WTC11 (cell line): ENCODE measurements around the gene MRPL37. TPM values are rescaled to one million over a fixed set of nuclear protein-coding genes. Genes with fewer than 3 reads are reported as not detected.

Experiments used
- ATAC-seq: fragments of 200-7000 bp; cut with Tn5 transposase; 2 replicates; pipeline ENCODE4 v1.10.0; 2021; ENCODE audit warnings: mild to moderate bottlenecking, moderate library complexity
- CTCF ChIA-PET: fragments of 300-600 bp; sonication (Branson Sonifier 250); formaldehyde crosslinking; loops from one replicate; lab custom pipeline; 2021; ENCODE audit warnings: antibody characterized with exemption; lab: Charles Lee
- POLR2A ChIA-PET: fragments of 350-600 bp; sonication (Branson Sonifier 250); formaldehyde crosslinking; loops from one replicate; lab custom pipeline; 2021; ENCODE audit warnings: antibody characterized with exemption; lab: Charles Lee
- DNase-seq: peaks from one replicate; pipeline ENCODE4 v3.0.0; 2021; ENCODE audit warnings: low spot score
- H3K27ac Mint-ChIP-seq: 2 replicates; pipeline ENCODE4 v1.8.0; 2021; ENCODE audit warnings: mixed read lengths
- H3K27me3 Mint-ChIP-seq: 2 replicates; pipeline ENCODE4 v1.8.0; 2021; ENCODE audit warnings: low read depth, mild to moderate bottlenecking, moderate library complexity, mixed read lengths
- H3K36me3 Mint-ChIP-seq: 2 replicates; pipeline ENCODE4 v1.8.0; 2021; ENCODE audit warnings: mixed read lengths
- H3K4me1 Mint-ChIP-seq: 2 replicates; pipeline ENCODE4 v1.8.0; 2022; ENCODE audit warnings: mixed read lengths
- H3K4me3 Mint-ChIP-seq: 2 replicates; pipeline ENCODE4 v1.8.0; 2021; ENCODE audit warnings: mild to moderate bottlenecking, moderate library complexity, mixed read lengths
- H3K9me3 Mint-ChIP-seq: 2 replicates; pipeline ENCODE4 v1.8.0; 2021; ENCODE audit warnings: mixed read lengths
- ATF1 ChIP-seq: sonication (generic); formaldehyde crosslinking; IDR thresholded peaks from 2 replicates; pipeline ENCODE4 v1.8.1; 2023; ENCODE audit warnings: mild to moderate bottlenecking, moderate library complexity, missing genetic modification reagents
- CREM ChIP-seq: sonication (generic); formaldehyde crosslinking; IDR thresholded peaks from 2 replicates; pipeline ENCODE4 v1.8.1; 2022; ENCODE audit warnings: mild to moderate bottlenecking, missing genetic modification reagents, moderate library complexity
- ELF4 ChIP-seq: sonication (generic); formaldehyde crosslinking; IDR thresholded peaks from 2 replicates; pipeline ENCODE4 v1.8.1; 2022; ENCODE audit warnings: low read depth, mild to moderate bottlenecking, moderate library complexity, missing genetic modification reagents
- ETV6 ChIP-seq: sonication (generic); formaldehyde crosslinking; IDR thresholded peaks from 2 replicates; pipeline ENCODE4 v1.8.1; 2022; ENCODE audit warnings: mild to moderate bottlenecking, missing genetic modification reagents
- JAZF1 ChIP-seq: fragments of 250-450 bp; sonication (Bioruptor Pico); IDR thresholded peaks from 2 replicates; pipeline ENCODE4 v1.9.0; 2021; ENCODE audit warnings: moderate library complexity, mild to moderate bottlenecking, inconsistent platforms
- NFE2L1 ChIP-seq: sonication (generic); formaldehyde crosslinking; IDR thresholded peaks from 2 replicates; pipeline ENCODE4 v1.8.1; 2023; ENCODE audit warnings: missing genetic modification reagents
- NR1H2 ChIP-seq: sonication (generic); formaldehyde crosslinking; IDR thresholded peaks from 2 replicates; pipeline ENCODE4 v1.9.0; 2021; ENCODE audit warnings: mild to moderate bottlenecking, moderate library complexity, missing genetic modification reagents
- OVOL2 ChIP-seq: fragments of 250-450 bp; sonication (Bioruptor Pico); IDR thresholded peaks from 2 replicates; pipeline ENCODE4 v1.9.0; 2021; ENCODE audit warnings: mild to moderate bottlenecking, borderline replicate concordance
- PRRX2 ChIP-seq: fragments of 250-450 bp; sonication (Bioruptor Pico); IDR thresholded peaks from 2 replicates; pipeline ENCODE4 v1.8.0; 2021; ENCODE audit warnings: mild to moderate bottlenecking
- TCF7 ChIP-seq: sonication (generic); formaldehyde crosslinking; IDR thresholded peaks from 2 replicates; pipeline ENCODE4 v1.8.0; 2022; ENCODE audit warnings: mild to moderate bottlenecking, low read depth, missing genetic modification reagents, moderate library complexity
- TEAD1 ChIP-seq: sonication (generic); formaldehyde crosslinking; IDR thresholded peaks from 2 replicates; pipeline ENCODE4 v1.8.0; 2022; ENCODE audit warnings: mild to moderate bottlenecking, missing genetic modification reagents
- TEAD4 ChIP-seq: sonication (generic); formaldehyde crosslinking; IDR thresholded peaks from 2 replicates; pipeline ENCODE4 v1.8.0; 2022; ENCODE audit warnings: mild to moderate bottlenecking, missing genetic modification reagents
- total RNA-seq: library from RNA; stranded (reverse); gene quantifications from 3 replicates; pipeline ENCODE4 v1.2.3, GENCODE V29; 2021
- TF ChIP-seq, protein P1 (sequence below): sonication (generic); formaldehyde crosslinking; IDR thresholded peaks from 2 replicates; pipeline ENCODE4 v1.8.1; 2022; ENCODE audit warnings: mild to moderate bottlenecking, moderate library complexity, missing genetic modification reagents
- TF ChIP-seq, protein P2 (sequence below): sonication (generic); formaldehyde crosslinking; IDR thresholded peaks from 2 replicates; pipeline ENCODE4 v1.8.1; 2023; ENCODE audit warnings: mild to moderate bottlenecking, missing genetic modification reagents
- TF ChIP-seq, protein P3 (sequence below): sonication (generic); formaldehyde crosslinking; IDR thresholded peaks from 2 replicates; pipeline ENCODE4 v1.8.0; 2022; ENCODE audit warnings: mild to moderate bottlenecking, missing genetic modification reagents
- TF ChIP-seq, protein P4 (sequence below): fragments of 250-450 bp; sonication (Bioruptor Pico); IDR thresholded peaks from 2 replicates; pipeline ENCODE4 v1.8.0; 2021; ENCODE audit warnings: mild to moderate bottlenecking
- TF ChIP-seq, protein P5 (sequence below): sonication (generic); formaldehyde crosslinking; IDR thresholded peaks from 2 replicates; pipeline ENCODE4 v1.8.1; 2022; ENCODE audit warnings: missing genetic modification reagents, borderline replicate concordance
- TF ChIP-seq, protein P6 (sequence below): fragments of 250-450 bp; sonication (Bioruptor Pico); IDR thresholded peaks from 2 replicates; pipeline ENCODE4 v1.9.0; 2021; ENCODE audit warnings: mild to moderate bottlenecking
- TF ChIP-seq, protein P7 (sequence below): fragments of 250-450 bp; sonication (Bioruptor Pico); IDR thresholded peaks from 2 replicates; pipeline ENCODE4 v2.1.2; 2022; ENCODE audit warnings: mild to moderate bottlenecking, moderate library complexity

The MRPL37 gene
- total RNA-seq, 1 experiment from 2014 or later: 143 TPM

DNA sequence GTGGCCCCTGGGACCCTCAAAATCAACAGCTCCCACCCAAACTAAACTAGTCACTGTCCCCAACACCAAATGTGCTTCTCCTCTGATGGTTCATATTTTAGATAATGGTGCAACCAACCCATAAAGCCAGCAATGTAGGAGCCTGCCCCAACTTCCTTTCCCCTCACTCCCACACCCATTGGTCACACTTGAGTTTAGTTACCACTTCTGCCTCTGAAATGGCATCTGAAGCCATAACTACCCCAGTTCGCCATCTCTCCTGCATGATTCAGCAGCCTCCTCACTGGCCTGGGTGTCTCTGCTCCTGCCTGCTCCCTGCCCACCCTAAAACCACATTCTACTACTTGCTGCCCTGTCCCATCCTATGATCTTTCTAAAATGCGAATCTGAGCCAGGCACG, 43.8 kb upstream of the MRPL37 start (continued):
- TF ChIP-seq, protein P1, sequence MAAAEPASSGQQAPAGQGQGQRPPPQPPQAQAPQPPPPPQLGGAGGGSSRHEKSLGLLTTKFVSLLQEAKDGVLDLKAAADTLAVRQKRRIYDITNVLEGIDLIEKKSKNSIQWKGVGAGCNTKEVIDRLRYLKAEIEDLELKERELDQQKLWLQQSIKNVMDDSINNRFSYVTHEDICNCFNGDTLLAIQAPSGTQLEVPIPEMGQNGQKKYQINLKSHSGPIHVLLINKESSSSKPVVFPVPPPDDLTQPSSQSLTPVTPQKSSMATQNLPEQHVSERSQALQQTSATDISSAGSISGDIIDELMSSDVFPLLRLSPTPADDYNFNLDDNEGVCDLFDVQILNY (CRISPR knock-in tag): no peak
- no peak for TF ChIP-seq TEAD1
- TF ChIP-seq CREM (CRISPR knock-in tag): no peak
- no peak for TF ChIP-seq ELF4 (CRISPR knock-in tag)
- no peak for TF ChIP-seq PRRX2 (CRISPR knock-in tag)
- TF ChIP-seq ETV6 (CRISPR knock-in tag): no peak
- TF ChIP-seq, protein P2, sequence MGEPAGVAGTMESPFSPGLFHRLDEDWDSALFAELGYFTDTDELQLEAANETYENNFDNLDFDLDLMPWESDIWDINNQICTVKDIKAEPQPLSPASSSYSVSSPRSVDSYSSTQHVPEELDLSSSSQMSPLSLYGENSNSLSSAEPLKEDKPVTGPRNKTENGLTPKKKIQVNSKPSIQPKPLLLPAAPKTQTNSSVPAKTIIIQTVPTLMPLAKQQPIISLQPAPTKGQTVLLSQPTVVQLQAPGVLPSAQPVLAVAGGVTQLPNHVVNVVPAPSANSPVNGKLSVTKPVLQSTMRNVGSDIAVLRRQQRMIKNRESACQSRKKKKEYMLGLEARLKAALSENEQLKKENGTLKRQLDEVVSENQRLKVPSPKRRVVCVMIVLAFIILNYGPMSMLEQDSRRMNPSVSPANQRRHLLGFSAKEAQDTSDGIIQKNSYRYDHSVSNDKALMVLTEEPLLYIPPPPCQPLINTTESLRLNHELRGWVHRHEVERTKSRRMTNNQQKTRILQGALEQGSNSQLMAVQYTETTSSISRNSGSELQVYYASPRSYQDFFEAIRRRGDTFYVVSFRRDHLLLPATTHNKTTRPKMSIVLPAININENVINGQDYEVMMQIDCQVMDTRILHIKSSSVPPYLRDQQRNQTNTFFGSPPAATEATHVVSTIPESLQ: no peak

DNA sequence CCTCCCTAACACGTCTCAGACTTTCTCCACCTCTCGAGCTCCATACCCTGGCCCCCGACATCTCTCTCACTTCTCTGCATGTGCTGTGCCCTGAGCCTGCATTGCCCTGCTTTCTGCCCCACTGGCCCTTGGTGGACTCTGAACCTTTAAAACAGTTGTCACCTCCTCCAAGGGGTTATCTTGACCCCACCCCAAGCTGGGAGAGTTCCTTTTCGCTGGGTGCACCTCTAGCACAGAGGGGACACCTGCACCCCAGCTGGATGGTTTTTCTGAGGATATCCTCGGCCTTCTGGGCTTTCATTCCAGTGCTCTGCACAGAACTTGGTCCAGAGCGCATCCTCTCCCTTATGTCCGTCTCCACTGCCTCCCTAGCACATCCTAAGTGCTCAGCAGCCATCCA, 43.0 kb upstream of the MRPL37 start:
- TF ChIP-seq NFE2L1 (CRISPR knock-in tag) (no peak), TCF7 (CRISPR knock-in tag) (no peak)
- Mint-ChIP-seq H3K36me3 (no peaks in the 10 kb centered on the region), H3K27ac (no peak overlapping the region), H3K4me3 (no peak overlapping the region), H3K9me3 (no peaks in the 10 kb centered on the region), H3K27me3 (no peaks in the 10 kb centered on the region; the same call in 1 of the 2 replicates), H3K4me1 (peaks cover 13% of the 10 kb centered on the region)
- ChIA-PET POLR2A (no interaction called here), CTCF (interaction anchor here (1.2 kb wide), 1 partner anchor 36 kb away, joined by 3 read pairs; no protein-coding TSS in a partner anchor)
- DNase-seq: no peak
- no peak for ATAC-seq

DNA sequence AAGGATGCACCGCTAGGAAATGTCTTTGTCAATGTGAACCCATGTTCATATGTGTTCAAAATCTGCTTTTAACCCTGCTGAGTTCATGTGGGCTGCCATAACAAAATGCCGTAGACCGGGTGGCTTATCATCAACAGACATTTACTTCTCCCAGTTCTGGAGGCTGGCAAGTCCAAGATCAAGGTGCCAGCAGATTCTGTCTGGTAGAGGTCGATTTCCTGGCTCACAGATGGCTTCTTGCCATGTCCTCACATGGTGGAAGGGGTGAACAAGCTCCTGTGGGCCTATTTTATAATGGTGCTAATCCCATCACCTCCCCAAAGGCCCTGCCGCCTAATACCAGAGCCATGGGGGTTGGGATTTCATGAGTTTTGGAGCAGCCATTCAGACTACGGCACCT, 42.6 kb upstream of the MRPL37 start:
- ChIA-PET POLR2A (no interaction called here), CTCF (interaction anchor here (1.2 kb wide), 1 partner anchor 36 kb away, joined by 3 read pairs; no protein-coding TSS in a partner anchor)
- Mint-ChIP-seq H3K4me1 (peaks cover 13% of the 10 kb centered on the region), H3K27me3 (no peaks in the 10 kb centered on the region; the same call in 1 of the 2 replicates), H3K4me3 (no peak overlapping the region), H3K36me3 (no peaks in the 10 kb centered on the region), H3K27ac (no peak overlapping the region), H3K9me3 (no peaks in the 10 kb centered on the region)
- ATAC-seq (no peak), DNase-seq (no peak)
- TF ChIP-seq OVOL2 (CRISPR knock-in tag) (no peak), NR1H2 (CRISPR knock-in tag) (no peak), ETV6 (CRISPR knock-in tag) (no peak), ATF1 (CRISPR knock-in tag) (no peak), JAZF1 (CRISPR knock-in tag) (no peak), NFE2L1 (CRISPR knock-in tag) (no peak), TEAD4 (no peak)
- TF ChIP-seq, protein P3, sequence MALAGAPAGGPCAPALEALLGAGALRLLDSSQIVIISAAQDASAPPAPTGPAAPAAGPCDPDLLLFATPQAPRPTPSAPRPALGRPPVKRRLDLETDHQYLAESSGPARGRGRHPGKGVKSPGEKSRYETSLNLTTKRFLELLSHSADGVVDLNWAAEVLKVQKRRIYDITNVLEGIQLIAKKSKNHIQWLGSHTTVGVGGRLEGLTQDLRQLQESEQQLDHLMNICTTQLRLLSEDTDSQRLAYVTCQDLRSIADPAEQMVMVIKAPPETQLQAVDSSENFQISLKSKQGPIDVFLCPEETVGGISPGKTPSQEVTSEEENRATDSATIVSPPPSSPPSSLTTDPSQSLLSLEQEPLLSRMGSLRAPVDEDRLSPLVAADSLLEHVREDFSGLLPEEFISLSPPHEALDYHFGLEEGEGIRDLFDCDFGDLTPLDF (CRISPR knock-in tag): no peak
- TF ChIP-seq, protein P4, sequence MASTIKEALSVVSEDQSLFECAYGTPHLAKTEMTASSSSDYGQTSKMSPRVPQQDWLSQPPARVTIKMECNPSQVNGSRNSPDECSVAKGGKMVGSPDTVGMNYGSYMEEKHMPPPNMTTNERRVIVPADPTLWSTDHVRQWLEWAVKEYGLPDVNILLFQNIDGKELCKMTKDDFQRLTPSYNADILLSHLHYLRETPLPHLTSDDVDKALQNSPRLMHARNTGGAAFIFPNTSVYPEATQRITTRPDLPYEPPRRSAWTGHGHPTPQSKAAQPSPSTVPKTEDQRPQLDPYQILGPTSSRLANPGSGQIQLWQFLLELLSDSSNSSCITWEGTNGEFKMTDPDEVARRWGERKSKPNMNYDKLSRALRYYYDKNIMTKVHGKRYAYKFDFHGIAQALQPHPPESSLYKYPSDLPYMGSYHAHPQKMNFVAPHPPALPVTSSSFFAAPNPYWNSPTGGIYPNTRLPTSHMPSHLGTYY (CRISPR knock-in tag): no peak
- TF ChIP-seq, protein P5, sequence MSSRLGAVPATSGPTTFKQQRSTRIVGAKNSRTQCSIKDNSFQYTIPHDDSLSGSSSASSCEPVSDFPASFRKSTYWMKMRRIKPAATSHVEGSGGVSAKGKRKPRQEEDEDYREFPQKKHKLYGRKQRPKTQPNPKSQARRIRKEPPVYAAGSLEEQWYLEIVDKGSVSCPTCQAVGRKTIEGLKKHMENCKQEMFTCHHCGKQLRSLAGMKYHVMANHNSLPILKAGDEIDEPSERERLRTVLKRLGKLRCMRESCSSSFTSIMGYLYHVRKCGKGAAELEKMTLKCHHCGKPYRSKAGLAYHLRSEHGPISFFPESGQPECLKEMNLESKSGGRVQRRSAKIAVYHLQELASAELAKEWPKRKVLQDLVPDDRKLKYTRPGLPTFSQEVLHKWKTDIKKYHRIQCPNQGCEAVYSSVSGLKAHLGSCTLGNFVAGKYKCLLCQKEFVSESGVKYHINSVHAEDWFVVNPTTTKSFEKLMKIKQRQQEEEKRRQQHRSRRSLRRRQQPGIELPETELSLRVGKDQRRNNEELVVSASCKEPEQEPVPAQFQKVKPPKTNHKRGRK (CRISPR knock-in tag): no peak
- TF ChIP-seq, protein P6, sequence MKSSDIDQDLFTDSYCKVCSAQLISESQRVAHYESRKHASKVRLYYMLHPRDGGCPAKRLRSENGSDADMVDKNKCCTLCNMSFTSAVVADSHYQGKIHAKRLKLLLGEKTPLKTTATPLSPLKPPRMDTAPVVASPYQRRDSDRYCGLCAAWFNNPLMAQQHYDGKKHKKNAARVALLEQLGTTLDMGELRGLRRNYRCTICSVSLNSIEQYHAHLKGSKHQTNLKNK (CRISPR knock-in tag): no peak
- TF ChIP-seq, protein P7, sequence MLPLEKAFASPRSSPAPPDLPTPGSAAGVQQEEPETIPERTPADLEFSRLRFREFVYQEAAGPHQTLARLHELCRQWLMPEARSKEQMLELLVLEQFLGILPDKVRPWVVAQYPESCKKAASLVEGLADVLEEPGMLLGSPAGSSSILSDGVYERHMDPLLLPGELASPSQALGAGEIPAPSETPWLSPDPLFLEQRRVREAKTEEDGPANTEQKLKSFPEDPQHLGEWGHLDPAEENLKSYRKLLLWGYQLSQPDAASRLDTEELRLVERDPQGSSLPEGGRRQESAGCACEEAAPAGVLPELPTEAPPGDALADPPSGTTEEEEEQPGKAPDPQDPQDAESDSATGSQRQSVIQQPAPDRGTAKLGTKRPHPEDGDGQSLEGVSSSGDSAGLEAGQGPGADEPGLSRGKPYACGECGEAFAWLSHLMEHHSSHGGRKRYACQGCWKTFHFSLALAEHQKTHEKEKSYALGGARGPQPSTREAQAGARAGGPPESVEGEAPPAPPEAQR: no peak
